Esophagus squamous epithelium (tissue), 5 donors: ENCODE results near the gene RGL2. TPM values are rescaled to one million over a fixed set of nuclear protein-coding genes. Genes with fewer than 3 reads are reported as not detected.

Experiments used
- DNase-seq: peaks from one replicate; lab custom pipeline; 2025; lab: John Stamatoyannopoulos, UW
- H3K27ac ChIP-seq, 4 donors: fragments of 200-600 bp; sonication (generic); one replicate each; pipeline ENCODE4 v1.5.1; 2016 to 2019; ENCODE audit warnings: mild to moderate bottlenecking in 1 of 4
- H3K27me3 ChIP-seq, 4 donors: fragments of 200-600 bp; sonication (generic); 1 replicate in 3 of 4; 2 replicates in 1 of 4; pipeline versions ENCODE4 v1.5.1 to v1.6.0; 2017 to 2021; ENCODE audit warnings: antibody characterized with exemption in 1 of 4
- H3K36me3 ChIP-seq, 3 donors: fragments of 200-600 bp; sonication (generic); one replicate each; pipeline ENCODE4 v1.5.1; 2016 to 2019
- H3K4me1 ChIP-seq, 3 donors: fragments of 200-600 bp; sonication (generic); one replicate each; pipeline ENCODE4 v1.5.1; 2017 to 2019
- H3K4me3 ChIP-seq, 4 donors: fragments of 200-600 bp; sonication (generic); 1 replicate in 3 of 4; 2 replicates in 1 of 4; pipeline ENCODE4 v1.5.1; 2016 to 2019; ENCODE audit warnings: mild to moderate bottlenecking in 2 of 4, moderate library complexity in 1 of 4
- H3K9me3 ChIP-seq, 3 donors: fragments of 200-600 bp; sonication (generic); one replicate each; pipeline ENCODE4 v1.5.1; 2016 to 2019
- CTCF ChIP-seq, 6 experiments: fragments of 450-650 bp in 4 of 6; fragments of 200-600 bp in 2 of 6; sonication (generic) in 2 of 6; IDR thresholded peaks; one replicate each; pipeline ENCODE4 v1.5.1; 2016 to 2019; ENCODE audit warnings: antibody characterized with exemption in 6 of 6, mild to moderate bottlenecking in 4 of 6, moderate library complexity in 4 of 6
- POLR2A ChIP-seq, 4 donors: fragments of 450-650 bp; IDR thresholded peaks; one replicate each; pipeline ENCODE4 v1.6.1; 2017; ENCODE audit warnings: antibody characterized with exemption in 4 of 4, mild to moderate bottlenecking in 4 of 4, moderate library complexity in 3 of 4
- WGBS, 2 donors: methylation state at CpG; one replicate each; pipeline ENCODE4 v1.1.5; 2018; 5-methylcytosine and 5-hydroxymethylcytosine counted together
- intact Hi-C: fragments of 100-400 bp; cut with DNase I; formaldehyde crosslinking; loops from one replicate; pipeline ENCODE4 v1.15.0; 2022
- total RNA-seq, 4 donors: library from RNA; depleted of rRNA; stranded (reverse); fragments of >200 nt; gene quantifications; one replicate each; pipeline ENCODE4 v1.1.0, GENCODE V29; 2016
- donor health status: DM: yes; HTN: yes; CAD: no.

RGL2 gene
- total RNA-seq, 4 donors from 2014 or later = 54.9 to 78.7 (median 63.2) TPM

GRCh38 chr6:33248643-33248931, 50.2 kb downstream of the RGL2 start:
- 0% methylated on average over 10 to 18 of the region's 18 CpGs for WGBS, 2 donors
- peak; percentile 60 for DNase-seq
- Histone ChIP-seq H3K4me3 (peak overlapping the region; percentile 38 to 74 (median 64)), H3K9me3 (no peaks in the 10 kb centered on the region), H3K36me3 (peaks cover 0 to 19% (median 0%) of the 10 kb centered on the region in 3 donors), H3K4me1 (peaks cover 13 to 32% (median 23%) of the 10 kb centered on the region in 3 donors), H3K27ac (peak overlapping the region; percentile 92 to 99 (median 98)), H3K27me3 (peaks cover 0 to 3% (median 0%) of the 10 kb centered on the region in 4 donors)
- intact Hi-C loops = loop anchor here (5.0 kb wide), 2 partner anchors 86 to 126 kb away; no protein-coding TSS in a partner anchor
- no peak for TF ChIP-seq POLR2A (IDR thresholded peaks at IDR 0.05)
- peak in 1 of 6 experiments; percentile 7 for TF ChIP-seq CTCF (IDR thresholded peaks at IDR 0.05)

GRCh38 chr6:33247977-33248642, 50.6 kb downstream of the RGL2 start:
- TF ChIP-seq CTCF (IDR thresholded peaks at IDR 0.05) = peak; percentile 81 to 98 (median 94)
- TF ChIP-seq POLR2A (IDR thresholded peaks at IDR 0.05) = no peak
- DNase-seq = peak; percentile 60
- Histone ChIP-seq H3K36me3 (peaks cover 0 to 19% (median 0%) of the 10 kb centered on the region in 3 donors), H3K4me1 (peaks cover 13 to 32% (median 23%) of the 10 kb centered on the region in 3 donors), H3K27me3 (peaks cover 0 to 3% (median 0%) of the 10 kb centered on the region in 4 donors), H3K9me3 (no peaks in the 10 kb centered on the region), H3K27ac (peak overlapping the region; percentile 92 to 99 (median 98)), H3K4me3 (peak overlapping the region; percentile 38 to 74 (median 64))
- WGBS, 2 donors = 3 to 4% methylated on average over 22 to 26 of the region's 28 CpGs
- intact Hi-C loops = loop anchor here (5.0 kb wide), 2 partner anchors 86 to 126 kb away; no protein-coding TSS in a partner anchor

- no peak overlapping the region for H3K4me3 ChIP-seq
- H3K27me3 ChIP-seq = peaks cover 0 to 34% (median 0%) of the 10 kb centered on the region in 4 donors
- DNase-seq = no peak
- no peak for TF ChIP-seq POLR2A (IDR thresholded peaks at IDR 0.05)
- no peak for TF ChIP-seq CTCF (IDR thresholded peaks at IDR 0.05)
- WGBS, 2 donors = 28 to 46% methylated on average over 1 of the region's 1 CpG
- H3K4me1 ChIP-seq = peaks cover 0 to 10% (median 6%) of the 10 kb centered on the region in 3 donors
- H3K36me3 ChIP-seq = no peaks in the 10 kb centered on the region
- H3K27ac ChIP-seq = no peak overlapping the region
- intact Hi-C loops = no loop called here
- no peaks in the 10 kb centered on the region for H3K9me3 ChIP-seq
Observed at GRCh38 chr6:33243476-33243875, 55.3 kb downstream of the RGL2 start.

GRCh38 chr6:33241968-33242367, 56.8 kb downstream of the RGL2 start:
- Histone ChIP-seq H3K4me3 (no peak overlapping the region), H3K27ac (no peak overlapping the region), H3K36me3 (no peaks in the 10 kb centered on the region), H3K27me3 (peaks cover 0 to 47% (median 0%) of the 10 kb centered on the region in 4 donors), H3K4me1 (no peaks in the 10 kb centered on the region), H3K9me3 (no peaks in the 10 kb centered on the region)
- intact Hi-C loops = no loop called here
- no peak for DNase-seq
- TF ChIP-seq POLR2A (IDR thresholded peaks at IDR 0.05) (no peak), CTCF (IDR thresholded peaks at IDR 0.05) (no peak)
- 43 to 49% methylated on average over 3 of the region's 3 CpGs for WGBS, 2 donors

Other genes with a start within 250 kb of the RGL2 start
- gene HLA-DPA1, start 225.3 kb downstream of the RGL2 start, total RNA-seq = 100 to 1,000 TPM in 1 of 4 donors, 10 to 100 TPM in 1, 1 to 10 TPM in 2; 6.2 to 114 (median 48.2) TPM
- 10 to 100 TPM in 2 of 4 donors, 1 to 10 TPM in 2; 3.2 to 96.9 (median 45.3) TPM for gene HLA-DPB1, start 223.0 kb downstream of the RGL2 start, total RNA-seq
- gene COL11A2, start 106.5 kb downstream of the RGL2 start, total RNA-seq = under 1 TPM; 0.23 to 0.61 (median 0.41) TPM
- gene RXRB, start 98.3 kb downstream of the RGL2 start, total RNA-seq = 10 to 100 TPM; 13.9 to 26.7 (median 16.7) TPM
- 10 to 100 TPM; 43.1 to 72.4 (median 62.4) TPM for gene SLC39A7, start 98.1 kb downstream of the RGL2 start, total RNA-seq
- 10 to 100 TPM; 15.1 to 42.5 (median 26.3) TPM for gene HSD17B8, start 94.3 kb downstream of the RGL2 start, total RNA-seq
- gene RING1, start 90.4 kb downstream of the RGL2 start, total RNA-seq = 10 to 100 TPM; 10.9 to 20.6 (median 13.9) TPM
- 10 to 100 TPM; 34.1 to 45.5 (median 39.8) TPM for gene VPS52, start 27.1 kb downstream of the RGL2 start, total RNA-seq
- gene RPS18, start 26.9 kb downstream of the RGL2 start, total RNA-seq = 1,000 to 10,000 TPM; 1,955 to 5,522 (median 4,042) TPM
- 10 to 100 TPM in 3 of 4 donors, 1 to 10 TPM in 1; 9.4 to 31.1 (median 15.0) TPM for gene B3GALT4, start 21.8 kb downstream of the RGL2 start, total RNA-seq
- 10 to 100 TPM; 30.0 to 62.3 (median 55.6) TPM for gene WDR46, start 9.7 kb downstream of the RGL2 start, total RNA-seq
- 10 to 100 TPM; 28.6 to 71.0 (median 43.5) TPM for gene PFDN6, start 9.3 kb downstream of the RGL2 start, total RNA-seq
- 100 to 1,000 TPM in 1 of 4 donors, 10 to 100 TPM in 3; 68.1 to 101 (median 77.0) TPM for gene TAPBP, start 15.1 kb upstream of the RGL2 start, total RNA-seq
- gene ZBTB22, start 18.8 kb upstream of the RGL2 start, total RNA-seq = 10 to 100 TPM in 3 of 4 donors, 1 to 10 TPM in 1; 8.5 to 17.5 (median 14.8) TPM
- gene DAXX, start 24.0 kb upstream of the RGL2 start, total RNA-seq = 10 to 100 TPM; 25.1 to 41.6 (median 36.3) TPM
- 10 to 100 TPM in 2 of 4 donors, 1 to 10 TPM in 2; 9.6 to 38.9 (median 11.2) TPM for gene KIFC1, start 92.9 kb upstream of the RGL2 start, total RNA-seq
- 10 to 100 TPM in 3 of 4 donors, 1 to 10 TPM in 1; 8.1 to 48.6 (median 17.3) TPM for gene PHF1, start 112.1 kb upstream of the RGL2 start, total RNA-seq
- gene CUTA, start 119.2 kb upstream of the RGL2 start, total RNA-seq = 10 to 100 TPM; 46.0 to 93.1 (median 69.4) TPM
- gene SYNGAP1, start 121.1 kb upstream of the RGL2 start, total RNA-seq = 1 to 10 TPM; 3.3 to 8.6 (median 4.1) TPM
- 1 to 10 TPM; 2.8 to 4.8 (median 3.3) TPM for gene ZBTB9, start 155.6 kb upstream of the RGL2 start, total RNA-seq